Measurements from ENCODE around the gene NUFIP1. TPM values are rescaled to one million over a fixed set of nuclear protein-coding genes. Genes with fewer than 3 reads are reported as not detected.
"Not testable (repeated sequence)": the region's sequence is repeated elsewhere in the genome, so short reads cannot be mapped to it uniquely, and the experiment has no call there.

Gene NUFIP1
- total RNA-seq, 1 experiment from 2014 or later: 12.2 TPM

- BruUV-seq (replicated peaks); intact Hi-C loops (cut with micrococcal nuclease); H3K4me3 ChIP-seq (replicated peaks in 1 of 2; ENCODE audit: low read depth in 1 of 2, low read length in 2 of 2); H3K27ac ChIP-seq (ENCODE audit: low read depth, low read length); RAD21 ChIA-PET (ENCODE audit: low non-redundant PET in 1 of 2, low total read pairs in 2 of 2, uncharacterized antibody in 2 of 2, unreplicated experiment in 2 of 2); H3K4me1 ChIP-seq (ENCODE audit: control insufficient read depth in 1 of 2, insufficient read depth in 2 of 2, low read length in 2 of 2); ATAC-seq; H3K9me3 ChIP-seq (ENCODE audit: control insufficient read depth in 1 of 2, insufficient read depth in 1 of 2, low read depth in 1 of 2, low read length in 2 of 2); H3K36me3 ChIP-seq (ENCODE audit: control insufficient read depth in 1 of 2, insufficient read depth in 2 of 2, low read length in 2 of 2); H4K20me1 ChIP-seq (ENCODE audit: insufficient read depth); CTCF ChIA-PET; H2AFZ ChIP-seq (ENCODE audit: low read depth, low read length, poor library complexity, severe bottlenecking); H3K79me2 ChIP-seq (ENCODE audit: insufficient read depth, low read length); DNase-seq (ENCODE audit: low read depth, low spot score); H3K9me2 ChIP-seq (ENCODE audit: insufficient read depth); H3K27me3 ChIP-seq (ENCODE audit: insufficient read depth, low read length); H3K4me2 ChIP-seq (ENCODE audit: low read length); POLR2A ChIA-PET; H3K9ac ChIP-seq (ENCODE audit: low read length): not testable (repeated sequence)
Observed at GRCh38 chr13:44898308-44898707, 91.0 kb downstream of the NUFIP1 start.

- H3K4me1 ChIP-seq (ENCODE audit: control insufficient read depth in 1 of 2, insufficient read depth in 2 of 2, low read length in 2 of 2): no peaks in the 10 kb centered on the region
- no peak overlapping the region for H3K4me3 ChIP-seq (replicated peaks in 1 of 2; ENCODE audit: low read depth in 1 of 2, low read length in 2 of 2)
- H2AFZ ChIP-seq (ENCODE audit: low read depth, low read length, poor library complexity, severe bottlenecking): peak overlapping the region; percentile 61
- H3K36me3 ChIP-seq (ENCODE audit: control insufficient read depth in 1 of 2, insufficient read depth in 2 of 2, low read length in 2 of 2): no peaks in the 10 kb centered on the region
- BruUV-seq (replicated peaks): no TSS peak
- H3K9ac ChIP-seq (ENCODE audit: low read length): no peak overlapping the region
- intact Hi-C loops (cut with micrococcal nuclease): no loop called here
- ATAC-seq (no peak), DNase-seq (ENCODE audit: low read depth, low spot score) (no peak)
- no peak overlapping the region for H3K4me2 ChIP-seq (ENCODE audit: low read length)
- POLR2A ChIA-PET: no interaction called here
- no peaks in the 10 kb centered on the region for H3K79me2 ChIP-seq (ENCODE audit: insufficient read depth, low read length)
- CTCF ChIA-PET: no interaction called here
- no peaks in the 10 kb centered on the region for H4K20me1 ChIP-seq (ENCODE audit: insufficient read depth)
- H3K27ac ChIP-seq (ENCODE audit: low read depth, low read length): no peak overlapping the region
- no peaks in the 10 kb centered on the region for H3K9me2 ChIP-seq (ENCODE audit: insufficient read depth)
- H3K27me3 ChIP-seq (ENCODE audit: insufficient read depth, low read length): no peaks in the 10 kb centered on the region; the same call in 1 of the 2 replicates
- no peaks in the 10 kb centered on the region for H3K9me3 ChIP-seq (ENCODE audit: control insufficient read depth in 1 of 2, insufficient read depth in 1 of 2, low read depth in 1 of 2, low read length in 2 of 2)
- RAD21 ChIA-PET (ENCODE audit: low non-redundant PET in 1 of 2, low total read pairs in 2 of 2, uncharacterized antibody in 2 of 2, unreplicated experiment in 2 of 2): no interaction called here
- TF ChIP-seq RAD21 (IDR thresholded peaks at IDR 0.05; ENCODE audit: low read depth) (no peak), CEBPB (IDR thresholded peaks at IDR 0.05; ENCODE audit: low read depth) (no peak), ZBTB33 (IDR thresholded peaks at IDR 0.05; ENCODE audit: extremely low read depth, insufficient replicate concordance, low read length) (no peak), SP1 (IDR thresholded peaks at IDR 0.05; ENCODE audit: low read depth) (no peak), TCF7L2 (IDR thresholded peaks at IDR 0.05; ENCODE audit: borderline replicate concordance, extremely low read depth, insufficient read depth, insufficient read length) (no peak), POLR2A (IDR thresholded peaks at IDR 0.05; ENCODE audit: borderline replicate concordance, extremely low read depth, insufficient read depth, insufficient read length) (no peak), ELF1 (IDR thresholded peaks at IDR 0.05; ENCODE audit: borderline replicate concordance, low read depth) (no peak), EGR1 (IDR thresholded peaks at IDR 0.05; ENCODE audit: low read depth) (no peak), ZFX (IDR thresholded peaks at IDR 0.05) (no peak), YY1 (IDR thresholded peaks at IDR 0.05; ENCODE audit: extremely low read depth, insufficient replicate concordance, low read depth, low read length) (no peak), FOSL1 (IDR thresholded peaks at IDR 0.05; ENCODE audit: low read depth) (no peak), POLR2AphosphoS5 (IDR thresholded peaks at IDR 0.05; ENCODE audit: low read depth, low read length) (no peak)
- TF ChIP-seq, protein P1, sequence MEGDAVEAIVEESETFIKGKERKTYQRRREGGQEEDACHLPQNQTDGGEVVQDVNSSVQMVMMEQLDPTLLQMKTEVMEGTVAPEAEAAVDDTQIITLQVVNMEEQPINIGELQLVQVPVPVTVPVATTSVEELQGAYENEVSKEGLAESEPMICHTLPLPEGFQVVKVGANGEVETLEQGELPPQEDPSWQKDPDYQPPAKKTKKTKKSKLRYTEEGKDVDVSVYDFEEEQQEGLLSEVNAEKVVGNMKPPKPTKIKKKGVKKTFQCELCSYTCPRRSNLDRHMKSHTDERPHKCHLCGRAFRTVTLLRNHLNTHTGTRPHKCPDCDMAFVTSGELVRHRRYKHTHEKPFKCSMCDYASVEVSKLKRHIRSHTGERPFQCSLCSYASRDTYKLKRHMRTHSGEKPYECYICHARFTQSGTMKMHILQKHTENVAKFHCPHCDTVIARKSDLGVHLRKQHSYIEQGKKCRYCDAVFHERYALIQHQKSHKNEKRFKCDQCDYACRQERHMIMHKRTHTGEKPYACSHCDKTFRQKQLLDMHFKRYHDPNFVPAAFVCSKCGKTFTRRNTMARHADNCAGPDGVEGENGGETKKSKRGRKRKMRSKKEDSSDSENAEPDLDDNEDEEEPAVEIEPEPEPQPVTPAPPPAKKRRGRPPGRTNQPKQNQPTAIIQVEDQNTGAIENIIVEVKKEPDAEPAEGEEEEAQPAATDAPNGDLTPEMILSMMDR (IDR thresholded peaks at IDR 0.05 in 2 of 3, conservative IDR thresholded peaks at IDR 0.05 in 1 of 3; ENCODE audit: borderline replicate concordance in 1 of 3, insufficient read depth in 1 of 3, low read depth in 2 of 3, low read length in 2 of 3): no peak
- TF ChIP-seq, protein P2, sequence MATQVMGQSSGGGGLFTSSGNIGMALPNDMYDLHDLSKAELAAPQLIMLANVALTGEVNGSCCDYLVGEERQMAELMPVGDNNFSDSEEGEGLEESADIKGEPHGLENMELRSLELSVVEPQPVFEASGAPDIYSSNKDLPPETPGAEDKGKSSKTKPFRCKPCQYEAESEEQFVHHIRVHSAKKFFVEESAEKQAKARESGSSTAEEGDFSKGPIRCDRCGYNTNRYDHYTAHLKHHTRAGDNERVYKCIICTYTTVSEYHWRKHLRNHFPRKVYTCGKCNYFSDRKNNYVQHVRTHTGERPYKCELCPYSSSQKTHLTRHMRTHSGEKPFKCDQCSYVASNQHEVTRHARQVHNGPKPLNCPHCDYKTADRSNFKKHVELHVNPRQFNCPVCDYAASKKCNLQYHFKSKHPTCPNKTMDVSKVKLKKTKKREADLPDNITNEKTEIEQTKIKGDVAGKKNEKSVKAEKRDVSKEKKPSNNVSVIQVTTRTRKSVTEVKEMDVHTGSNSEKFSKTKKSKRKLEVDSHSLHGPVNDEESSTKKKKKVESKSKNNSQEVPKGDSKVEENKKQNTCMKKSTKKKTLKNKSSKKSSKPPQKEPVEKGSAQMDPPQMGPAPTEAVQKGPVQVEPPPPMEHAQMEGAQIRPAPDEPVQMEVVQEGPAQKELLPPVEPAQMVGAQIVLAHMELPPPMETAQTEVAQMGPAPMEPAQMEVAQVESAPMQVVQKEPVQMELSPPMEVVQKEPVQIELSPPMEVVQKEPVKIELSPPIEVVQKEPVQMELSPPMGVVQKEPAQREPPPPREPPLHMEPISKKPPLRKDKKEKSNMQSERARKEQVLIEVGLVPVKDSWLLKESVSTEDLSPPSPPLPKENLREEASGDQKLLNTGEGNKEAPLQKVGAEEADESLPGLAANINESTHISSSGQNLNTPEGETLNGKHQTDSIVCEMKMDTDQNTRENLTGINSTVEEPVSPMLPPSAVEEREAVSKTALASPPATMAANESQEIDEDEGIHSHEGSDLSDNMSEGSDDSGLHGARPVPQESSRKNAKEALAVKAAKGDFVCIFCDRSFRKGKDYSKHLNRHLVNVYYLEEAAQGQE (IDR thresholded peaks at IDR 0.05; ENCODE audit: low read depth): no peak
Observed at GRCh38 chr13:44895953-44896335, 93.3 kb downstream of the NUFIP1 start.

All from HCT116 (cell line).